HEK293T (cell line): Measurements from ENCODE around the gene PRKCB.

Experiments
- ARNT ChIP-seq: fragments of 450-650 bp; IDR thresholded peaks from 2 replicates; pipeline ENCODE4 v1.6.1; 2017; ENCODE audit warnings: mild to moderate bottlenecking
- BHLHE40 ChIP-seq: fragments of 450-650 bp; IDR thresholded peaks from 2 replicates; pipeline ENCODE4 v1.6.1; 2016; ENCODE audit warnings: mild to moderate bottlenecking, moderate library complexity, borderline replicate concordance
- ELF4 ChIP-seq: fragments of 450-650 bp; IDR thresholded peaks from 2 replicates; pipeline ENCODE4 v1.6.1; 2017; ENCODE audit warnings: antibody characterized with exemption
- FOXA1 ChIP-seq: fragments of 450-650 bp; IDR thresholded peaks from 2 replicates; pipeline ENCODE4 v1.6.1; 2016; ENCODE audit warnings: mild to moderate bottlenecking
- FOXK2 ChIP-seq: fragments of 450-650 bp; IDR thresholded peaks from 2 replicates; pipeline ENCODE4 v1.6.1; 2016; ENCODE audit warnings: mild to moderate bottlenecking
- FOXM1 ChIP-seq: fragments of 450-650 bp; IDR thresholded peaks from 2 replicates; pipeline ENCODE4 v1.6.1; 2017; ENCODE audit warnings: mild to moderate bottlenecking, borderline replicate concordance
- HDGF ChIP-seq: fragments of 450-650 bp; IDR thresholded peaks from 2 replicates; pipeline ENCODE4 v1.6.1; 2017; ENCODE audit warnings: antibody characterized with exemption, borderline replicate concordance
- LEF1 ChIP-seq: fragments of 450-650 bp; IDR thresholded peaks from 2 replicates; pipeline ENCODE4 v1.6.1; 2017; ENCODE audit warnings: mild to moderate bottlenecking, borderline replicate concordance
- NFRKB ChIP-seq: fragments of 450-650 bp; IDR thresholded peaks from 2 replicates; pipeline ENCODE4 v1.6.1; 2016; ENCODE audit warnings: mild to moderate bottlenecking, moderate library complexity
- SP1 ChIP-seq: fragments of 450-650 bp; IDR thresholded peaks from 2 replicates; pipeline ENCODE4 v1.6.1; 2017
- SUZ12 ChIP-seq: fragments of 450-650 bp; IDR thresholded peaks from 2 replicates; pipeline ENCODE4 v1.6.1; 2016; ENCODE audit warnings: mild to moderate bottlenecking
- TARDBP ChIP-seq: fragments of 450-650 bp; IDR thresholded peaks from 2 replicates; pipeline ENCODE4 v1.6.1; 2016
- ZNF384 ChIP-seq: fragments of 450-650 bp; IDR thresholded peaks from 2 replicates; pipeline ENCODE4 v1.6.1; 2016

DNA sequence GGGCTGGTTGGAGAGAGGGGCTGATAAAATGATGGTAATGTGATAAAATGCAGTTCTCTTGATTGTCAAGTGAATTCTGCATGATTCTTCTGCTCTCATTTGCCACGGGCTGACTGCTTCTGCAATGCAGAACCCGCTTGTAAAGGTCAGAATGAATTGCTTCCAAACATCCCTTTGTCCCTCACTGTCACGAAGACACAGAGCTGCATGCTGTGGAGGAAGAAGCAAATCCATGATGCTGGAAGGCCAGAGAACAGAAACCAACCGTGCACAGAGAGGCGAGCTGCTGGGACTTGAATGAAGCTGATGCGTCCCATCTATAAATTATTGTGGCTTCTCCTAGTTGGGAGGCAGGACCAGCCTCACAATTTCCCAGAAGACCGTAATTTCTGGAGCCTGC, 171.6 kb downstream of the PRKCB start:
- TF ChIP-seq BHLHE40 (no peak), HDGF (no peak), ELF4 (no peak), ARNT (no peak), LEF1 (no peak), FOXM1 (no peak), NFRKB (no peak), SP1 (no peak), FOXA1 (no peak), ZNF384 (no peak), TARDBP (no peak), SUZ12 (no peak), FOXK2 (no peak)
